Activated naive CD4-positive, alpha-beta T cell treated with anti-CD3 and anti-CD28 coated beads, Interleukin-2, amount 50 U/mL, for 72 hours (primary cell): ENCODE measurements around the gene ENOSF1. TPM values are rescaled to one million over a fixed set of nuclear protein-coding genes. Genes with fewer than 3 reads are reported as not detected.

ENCODE experiments used
- ATAC-seq, 2 donors: fragments of 150-1000 bp; cut with Tn5 transposase; 2 replicates each; pipeline ENCODE4 v1.10.0; 2021; ENCODE audit warnings: mild to moderate bottlenecking in 2 of 2, moderate library complexity in 2 of 2
- DNase-seq, 2 donors: peaks; one replicate each; pipeline ENCODE4 v3.0.0; 2021 to 2022; ENCODE audit warnings: low spot score in 2 of 2
- H3K27ac Mint-ChIP-seq, 2 donors: one replicate each; pipeline ENCODE4 v1.8.0; 2022; ENCODE audit warnings: mild to moderate bottlenecking in 2 of 2, mixed read lengths in 2 of 2
- H3K36me3 Mint-ChIP-seq, 2 donors: one replicate each; pipeline ENCODE4 v1.8.0; 2022; ENCODE audit warnings: mixed read lengths in 2 of 2
- H3K9me3 Mint-ChIP-seq, 2 donors: one replicate each; pipeline ENCODE4 v1.8.0; 2022; ENCODE audit warnings: mixed read lengths in 2 of 2
- total RNA-seq, 2 donors: library from RNA; stranded (reverse); gene quantifications; one replicate each; pipeline ENCODE4 v1.2.3, GENCODE V29; 2022

Gene ENOSF1
- total RNA-seq, 2 donors from 2014 or later, result 51.8 to 83.8 TPM

DNA sequence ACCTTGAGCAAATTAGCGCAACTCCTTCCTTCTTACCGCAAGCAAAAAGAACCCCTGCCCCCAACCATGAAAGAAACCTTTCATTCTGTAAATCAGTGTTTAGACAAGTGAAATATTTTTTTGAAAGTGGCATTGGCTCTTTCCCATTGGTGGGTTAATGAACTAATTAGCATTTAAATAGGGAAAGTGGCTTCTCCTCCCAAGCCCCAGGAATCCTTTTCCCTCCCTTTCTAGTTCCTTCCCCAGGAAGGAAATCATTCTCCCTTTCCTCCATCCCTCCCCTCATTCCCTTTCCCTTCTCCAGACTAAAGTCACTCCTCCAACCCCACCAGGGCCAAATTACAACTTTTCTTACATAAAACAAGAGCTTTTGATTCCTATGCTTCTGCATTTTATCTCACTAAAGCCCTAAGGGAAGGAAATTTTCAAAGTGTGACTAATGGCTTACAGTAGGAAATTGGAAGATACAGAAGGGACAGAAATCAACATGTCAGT lies 77.8 kb downstream of the ENOSF1 start:
- no peak overlapping the region for H3K27ac Mint-ChIP-seq
- DNase-seq, result no peak
- ATAC-seq, result no peak
- no peaks in the 10 kb centered on the region for H3K36me3 Mint-ChIP-seq
- H3K9me3 Mint-ChIP-seq, result no peaks in the 10 kb centered on the region

DNA sequence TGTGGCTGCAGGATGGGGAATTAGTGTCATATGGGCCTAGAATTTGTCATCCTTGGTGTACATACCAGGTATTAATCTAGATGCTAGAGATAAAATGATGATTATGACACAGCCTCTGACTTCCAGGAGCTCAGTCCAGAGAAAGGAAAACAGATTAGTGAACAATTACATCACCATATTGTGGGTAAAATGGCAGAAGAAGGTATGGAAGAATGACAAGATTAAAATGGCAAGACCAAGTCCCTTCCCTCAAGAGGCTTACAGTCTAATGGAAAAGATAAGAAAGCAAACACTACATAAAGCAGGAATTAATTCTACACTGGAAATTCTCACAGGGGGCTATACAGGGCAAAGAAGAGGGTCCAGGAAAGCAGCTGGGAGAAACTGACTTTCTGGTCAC lies 80.9 kb downstream of the ENOSF1 start:
- ATAC-seq, result no peak
- Mint-ChIP-seq H3K36me3 (no peaks in the 10 kb centered on the region), H3K27ac (no peak overlapping the region), H3K9me3 (no peaks in the 10 kb centered on the region)
- DNase-seq, result no peak

DNA sequence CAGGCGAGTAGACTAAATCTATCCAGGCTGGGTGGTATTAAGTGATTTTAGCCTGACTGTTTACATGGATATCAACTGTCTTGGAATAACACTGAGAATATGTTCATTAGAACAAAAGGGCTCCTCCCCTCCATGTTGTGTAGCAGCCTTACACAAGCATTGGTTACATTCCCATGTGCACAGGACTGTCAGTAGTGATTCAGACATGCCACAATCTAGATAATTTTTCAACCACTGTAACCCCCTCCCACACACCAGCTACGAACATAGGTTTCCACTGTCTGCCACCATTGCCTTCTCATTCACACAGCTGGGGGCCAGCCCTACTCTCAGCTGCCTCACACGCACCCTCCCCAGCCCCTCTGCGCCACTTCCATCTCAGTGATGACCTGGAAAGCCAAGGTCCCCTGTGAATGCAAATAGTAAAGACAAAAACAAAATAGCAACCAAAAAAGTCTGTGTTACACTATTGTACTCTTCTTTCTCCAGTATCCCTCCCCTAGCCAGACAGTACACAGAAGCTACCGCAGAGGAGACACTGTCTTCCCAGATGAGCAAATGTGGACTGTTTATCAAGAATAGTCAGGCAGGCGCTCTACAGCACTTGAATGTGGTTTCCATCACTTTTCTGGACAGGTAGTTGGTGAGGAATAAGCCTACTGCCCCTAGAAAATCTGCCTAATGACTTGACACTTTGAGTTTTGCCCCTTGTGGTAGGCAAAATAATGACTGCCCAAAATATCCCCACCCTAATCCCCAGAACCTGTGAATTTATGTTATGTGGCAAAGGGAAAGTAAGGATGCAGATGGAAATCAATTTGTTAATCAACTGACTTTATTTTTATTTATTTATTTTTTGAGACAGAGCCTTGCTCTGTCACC lies 82.9 kb downstream of the ENOSF1 start:
- Mint-ChIP-seq H3K36me3 (no peaks in the 10 kb centered on the region), H3K27ac (no peak overlapping the region), H3K9me3 (no peaks in the 10 kb centered on the region)
- ATAC-seq (peak; percentile 37 to 46), DNase-seq (no peak)

DNA sequence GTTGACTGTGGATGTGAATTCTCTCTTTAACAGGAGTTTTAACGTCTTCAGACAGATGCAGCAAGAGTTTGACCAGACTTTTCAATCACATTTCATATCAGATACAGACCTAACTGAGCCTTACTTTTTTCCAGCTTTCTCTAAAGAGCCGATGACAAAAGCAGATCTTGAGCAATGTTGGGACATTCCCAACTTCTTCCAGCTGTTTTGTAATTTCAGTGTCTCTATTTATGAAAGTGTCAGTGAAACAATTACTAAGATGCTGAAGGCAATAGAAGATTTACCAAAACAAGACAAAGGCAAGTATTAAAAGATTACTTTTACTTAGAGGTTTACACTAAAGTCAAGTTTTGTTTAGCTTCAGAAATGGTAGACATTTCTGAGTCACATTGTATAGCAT lies 85.2 kb downstream of the ENOSF1 start:
- Mint-ChIP-seq H3K27ac (no peak overlapping the region), H3K9me3 (no peaks in the 10 kb centered on the region), H3K36me3 (no peaks in the 10 kb centered on the region)
- DNase-seq, result no peak
- no peak for ATAC-seq

DNA sequence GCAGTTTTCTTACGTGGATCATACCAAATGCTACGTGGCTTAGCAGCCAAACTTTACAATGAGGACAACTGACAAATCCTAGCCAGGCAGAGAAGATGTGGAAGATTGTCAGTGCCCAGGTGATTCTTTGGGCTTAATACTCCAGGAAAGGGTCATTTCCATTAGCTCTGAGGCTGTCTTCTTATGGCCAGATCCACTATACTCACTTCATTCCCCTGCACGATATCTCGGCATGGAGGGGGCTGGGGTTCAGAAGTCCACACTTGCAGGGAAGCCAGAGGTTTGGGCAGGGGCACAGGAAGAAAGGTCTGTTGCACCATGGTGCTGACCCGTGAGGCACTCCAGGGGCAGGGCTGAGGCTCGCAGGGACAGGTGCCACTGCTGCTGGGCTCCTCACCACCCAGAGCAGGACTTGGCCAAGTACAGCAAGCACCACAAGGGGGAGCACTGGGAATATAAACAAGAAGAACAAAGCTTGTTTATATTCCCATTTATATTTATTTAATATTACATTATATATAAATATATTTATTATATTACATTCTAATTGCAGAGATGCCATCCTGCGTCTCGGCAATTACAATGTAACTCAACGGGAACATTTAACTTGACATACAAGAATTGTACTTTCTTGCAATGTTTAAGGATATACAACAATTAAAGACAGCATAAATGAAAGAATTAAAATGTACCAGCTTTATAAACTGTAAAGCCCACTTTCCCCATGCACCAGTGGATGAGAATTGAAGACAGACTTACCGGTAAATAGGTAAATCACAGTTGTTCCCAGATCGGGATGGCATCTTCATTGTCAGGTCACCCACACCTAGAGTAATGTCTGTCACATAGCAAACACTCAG lies 88.4 kb downstream of the ENOSF1 start:
- DNase-seq, result peak in 1 of 2 donors; percentile 55
- H3K9me3 Mint-ChIP-seq, result no peaks in the 10 kb centered on the region
- no peak overlapping the region for H3K27ac Mint-ChIP-seq
- H3K36me3 Mint-ChIP-seq, result no peaks in the 10 kb centered on the region
- ATAC-seq, result peak; percentile 84 to 87

DNA sequence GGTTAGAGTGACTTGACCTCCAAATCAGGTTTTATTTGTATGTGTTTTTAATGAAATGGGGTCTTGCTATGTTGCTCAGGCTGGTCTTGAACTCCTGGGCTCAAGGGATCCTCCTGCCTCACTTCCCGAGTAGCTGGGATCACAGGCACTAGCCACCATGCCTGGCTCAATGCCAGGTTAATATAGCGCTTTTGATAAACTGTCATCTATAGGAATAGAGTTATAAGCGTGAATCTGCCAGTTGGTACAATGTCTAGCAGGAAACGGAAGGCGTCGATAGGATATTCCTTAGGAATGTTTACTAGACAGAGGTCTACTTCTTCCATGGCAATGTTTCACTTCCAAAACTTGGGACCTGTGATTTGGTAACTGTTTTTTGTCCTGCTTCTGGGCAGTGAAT lies 90.1 kb downstream of the ENOSF1 start:
- Mint-ChIP-seq H3K27ac (no peak overlapping the region), H3K36me3 (no peaks in the 10 kb centered on the region), H3K9me3 (no peaks in the 10 kb centered on the region)
- DNase-seq (no peak), ATAC-seq (no peak)

DNA sequence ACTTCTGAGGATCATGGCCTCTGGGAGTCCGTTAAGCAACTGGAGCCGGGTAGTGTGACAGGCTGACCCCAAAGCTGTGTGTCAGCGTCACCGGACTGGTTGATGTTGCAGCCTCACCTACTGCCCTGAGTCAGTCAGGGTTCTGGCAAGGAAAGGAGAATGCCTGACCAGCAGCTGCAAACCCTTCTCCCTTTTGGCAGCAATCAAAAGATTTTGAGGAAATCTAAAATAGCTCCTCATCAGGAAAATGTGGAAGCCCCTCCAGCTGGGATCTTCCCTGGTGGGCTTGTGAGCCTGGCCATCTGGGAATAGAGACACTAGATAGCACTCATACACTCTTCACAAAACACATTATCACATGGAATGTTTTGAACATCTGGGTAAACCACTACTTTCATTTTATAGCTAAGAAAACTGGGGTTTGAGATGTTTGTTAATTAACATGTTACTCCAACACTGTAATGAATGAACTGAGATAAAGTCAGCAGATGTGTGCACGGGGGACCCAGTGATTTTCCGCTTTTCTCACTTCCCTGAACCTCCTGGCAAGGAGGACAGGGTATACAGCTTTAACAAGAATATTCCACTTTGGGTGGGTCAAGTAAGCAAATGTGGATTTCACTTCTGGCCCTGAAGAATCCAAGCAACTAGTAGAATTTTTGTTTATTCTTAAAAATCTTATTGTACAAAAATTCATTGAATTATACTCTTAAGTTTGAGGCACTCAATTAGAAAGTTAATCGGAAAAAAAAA lies 91.0 kb downstream of the ENOSF1 start:
- Mint-ChIP-seq H3K27ac (no peak overlapping the region), H3K36me3 (no peaks in the 10 kb centered on the region), H3K9me3 (no peaks in the 10 kb centered on the region)
- no peak for DNase-seq
- no peak for ATAC-seq

Other genes with a start within 250 kb of the ENOSF1 start
- not detected for gene COLEC12, start 211.9 kb downstream of the ENOSF1 start, total RNA-seq
- gene CETN1, start 132.2 kb downstream of the ENOSF1 start, total RNA-seq, result not detected
- gene CLUL1, start 115.6 kb downstream of the ENOSF1 start, total RNA-seq, result not detected
- 100 to 1,000 TPM; 344 to 378 TPM for gene TYMS, start 55.0 kb downstream of the ENOSF1 start, total RNA-seq
- 10 to 100 TPM in 1 of 2 donors, 1 to 10 TPM in 1; 8.8 to 13.9 TPM for gene YES1, start 99.6 kb upstream of the ENOSF1 start, total RNA-seq
- not detected for gene ADCYAP1, start 192.2 kb upstream of the ENOSF1 start, total RNA-seq